GM21515 (cell line): ENCODE measurements around the gene LHX4.
"Not testable (repeated sequence)": the region's sequence is repeated elsewhere in the genome, so short reads cannot be mapped to it uniquely, and the experiment has no call there.

Experiments used
- ATAC-seq: cut with Tn5 transposase; IDR thresholded peaks from one replicate; pipeline ENCODE4 v1.9.1; 2021; ENCODE audit not compliant: unreplicated experiment

The LHX4 gene

DNA sequence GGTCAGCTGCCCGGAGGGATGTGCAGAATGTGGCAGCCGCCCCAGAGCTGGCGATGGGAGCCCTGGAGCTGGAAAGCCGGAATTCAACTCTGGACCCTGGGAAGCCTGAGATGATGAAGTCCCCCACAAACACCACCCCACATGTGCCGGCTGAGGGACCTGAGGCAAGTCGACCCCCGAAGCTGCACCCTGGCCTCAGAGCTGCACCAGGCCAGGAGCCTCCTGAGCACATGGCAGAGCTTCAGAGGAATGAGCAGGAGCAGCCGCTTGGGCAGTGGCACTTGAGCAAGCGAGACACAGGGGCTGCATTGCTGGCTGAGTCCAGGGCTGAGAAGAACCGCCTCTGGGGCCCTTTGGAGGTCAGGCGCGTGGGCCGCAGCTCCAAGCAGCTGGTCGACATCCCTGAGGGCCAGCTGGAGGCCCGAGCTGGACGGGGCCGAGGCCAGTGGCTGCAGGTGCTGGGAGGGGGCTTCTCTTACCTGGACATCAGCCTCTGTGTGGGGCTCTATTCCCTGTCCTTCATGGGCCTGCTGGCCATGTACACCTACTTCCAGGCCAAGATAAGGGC lies 33.5 kb upstream of the LHX4 start:
- no peak for ATAC-seq

DNA sequence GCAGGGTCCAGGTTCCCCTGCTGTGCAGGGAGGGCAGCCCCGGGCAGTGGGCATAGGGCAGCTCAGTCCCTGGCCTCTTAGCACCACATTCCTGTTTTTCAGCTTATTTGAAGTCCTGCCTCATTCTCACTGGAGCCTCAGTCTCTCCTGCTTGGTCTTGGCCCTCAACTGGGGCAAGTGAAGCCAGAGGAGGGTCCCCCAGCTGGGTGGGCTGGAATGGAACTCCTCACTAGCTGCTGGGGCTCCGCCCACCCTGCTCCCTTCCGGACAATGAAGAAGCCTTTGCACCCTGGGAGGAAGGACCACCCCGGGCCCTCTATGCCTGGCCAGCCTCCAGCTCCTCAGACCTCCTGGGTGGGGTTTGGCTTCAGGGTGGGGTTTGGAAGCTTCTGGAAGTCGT lies 32.8 kb upstream of the LHX4 start:
- ATAC-seq, result no peak

DNA sequence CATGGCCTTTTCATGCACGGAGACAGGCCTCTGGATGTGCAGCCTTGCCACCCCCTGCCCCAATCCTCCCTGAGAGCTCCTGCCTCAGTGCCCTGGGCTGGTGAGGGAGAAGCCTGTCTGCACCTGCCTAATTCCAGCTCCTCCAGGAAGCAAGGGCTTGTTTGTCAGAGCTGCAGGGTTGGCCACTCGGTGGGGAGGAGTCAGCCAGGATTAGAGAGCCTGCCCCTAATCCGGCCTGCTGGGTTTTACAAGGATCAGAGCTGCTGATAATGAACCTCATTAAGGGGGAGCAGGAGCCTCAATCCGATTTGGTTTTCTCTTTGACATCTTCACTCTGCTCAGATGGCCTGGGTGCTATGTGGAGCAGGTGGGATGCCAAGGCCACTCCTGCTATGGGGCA lies 31.9 kb upstream of the LHX4 start:
- ATAC-seq, result no peak

DNA sequence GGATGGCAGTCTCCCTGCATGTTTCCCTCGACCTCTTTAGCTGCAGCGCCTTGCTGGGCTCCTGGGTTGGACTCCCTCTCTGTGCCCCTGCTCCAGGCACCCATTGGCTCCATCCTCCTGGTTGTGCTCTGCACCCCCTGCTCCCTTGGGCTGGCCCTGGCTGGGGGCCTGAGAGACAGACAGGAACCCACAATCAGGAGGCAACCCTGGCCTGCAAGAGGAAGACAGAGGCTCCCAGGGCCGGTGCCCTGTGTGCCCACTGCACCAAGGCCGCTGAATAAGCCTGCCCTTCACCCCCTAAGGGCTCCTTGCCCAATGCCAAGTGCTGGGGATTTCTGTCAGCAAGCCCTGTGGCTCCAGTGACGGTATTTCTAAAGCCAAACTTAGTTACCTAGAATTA lies 31.5 kb upstream of the LHX4 start:
- no peak for ATAC-seq

DNA sequence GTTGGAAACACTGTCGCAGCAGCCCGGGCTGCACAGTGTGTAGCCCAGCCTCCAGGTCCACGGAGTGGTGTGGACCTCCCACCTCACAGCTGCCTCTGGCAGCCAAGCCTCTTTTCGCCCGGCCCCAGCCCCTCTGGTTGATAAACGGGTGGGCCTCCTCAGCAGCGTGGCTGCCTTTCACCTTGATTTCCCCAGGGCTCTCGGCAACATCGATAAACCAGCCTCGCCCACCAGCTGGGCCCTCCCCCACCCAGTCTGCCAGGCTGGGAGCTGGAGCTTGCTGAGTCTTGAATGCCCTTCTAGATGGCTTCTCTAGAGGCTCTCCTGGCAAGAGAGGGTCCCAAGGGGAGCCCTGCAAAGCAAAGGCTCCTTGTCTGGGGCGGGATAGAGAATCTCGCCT lies 31.0 kb upstream of the LHX4 start:
- ATAC-seq, result no peak

DNA sequence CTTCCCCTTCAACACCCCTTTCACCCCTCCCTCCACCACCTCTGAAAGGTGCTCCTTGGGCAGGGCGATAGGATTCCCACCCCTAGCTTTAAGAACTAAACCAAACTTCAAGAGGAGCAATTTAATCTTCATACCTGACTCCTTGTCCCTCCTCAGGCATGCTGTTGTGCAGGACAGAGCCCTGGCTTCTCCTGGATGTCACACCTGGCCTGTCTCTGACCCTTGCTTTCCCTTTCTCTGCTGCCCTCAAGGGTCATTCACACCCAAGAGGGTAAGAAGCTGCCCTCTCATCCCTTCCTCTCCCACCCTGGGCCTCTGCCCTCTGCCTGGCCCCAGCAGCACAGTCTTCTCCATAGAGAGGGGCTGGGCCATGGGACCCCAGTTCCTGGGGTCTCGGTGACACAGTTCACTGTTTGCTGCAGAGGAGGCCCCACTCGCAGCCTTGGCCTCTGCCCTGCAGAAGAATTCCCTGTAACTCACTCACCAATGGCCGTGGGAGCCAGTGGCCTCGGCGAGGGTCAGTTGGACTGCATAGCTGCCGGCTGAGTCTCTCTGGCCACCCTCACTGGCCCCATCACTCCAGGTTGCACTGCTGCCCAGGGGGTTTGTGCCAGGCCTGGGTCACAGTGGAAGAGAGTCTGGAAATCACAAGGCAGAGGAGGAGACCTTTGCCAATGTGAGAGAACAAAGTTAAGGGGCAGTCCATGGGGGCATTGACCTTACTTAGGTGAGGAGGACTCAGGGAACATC lies 28.4 kb upstream of the LHX4 start:
- no peak for ATAC-seq

DNA sequence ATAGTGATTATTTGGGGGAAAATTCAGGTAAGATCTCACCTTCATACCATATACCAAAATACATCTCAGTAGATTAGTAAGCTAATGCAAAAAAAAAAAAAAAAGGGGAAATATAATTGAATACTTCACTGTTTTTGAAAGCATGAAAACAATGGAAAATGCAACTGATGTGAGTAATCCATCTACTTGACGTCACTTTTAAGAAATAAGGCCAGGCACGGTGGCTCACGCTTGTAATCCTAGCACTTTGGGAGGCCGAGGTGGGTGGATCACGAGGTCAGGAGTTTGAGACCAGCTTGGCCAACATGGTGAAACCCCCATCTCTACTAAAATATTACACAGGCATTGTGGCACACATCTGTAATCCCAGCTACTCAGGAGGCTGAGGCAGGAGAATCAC lies 27.5 kb upstream of the LHX4 start:
- not testable (repeated sequence) for ATAC-seq

DNA sequence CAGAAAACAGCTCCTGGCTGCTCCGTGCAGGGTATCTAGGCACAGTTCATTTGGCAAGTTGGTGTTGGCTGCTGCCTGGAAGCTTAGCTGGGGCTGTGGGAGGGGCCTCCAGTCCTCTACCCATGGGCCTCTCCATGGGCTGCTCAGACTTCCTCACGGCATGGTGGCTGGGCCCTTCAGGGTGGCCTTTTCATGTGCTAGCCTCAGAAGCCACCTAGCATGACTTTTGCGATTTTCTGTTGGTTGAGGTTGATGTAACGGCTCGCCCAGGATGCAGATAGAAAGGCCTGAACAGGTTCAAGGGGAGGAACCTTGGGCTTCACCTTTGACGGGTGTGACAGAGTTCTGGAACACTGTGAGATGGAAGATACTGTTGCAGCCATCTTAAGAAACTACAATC lies 25.8 kb upstream of the LHX4 start:
- no peak for ATAC-seq

DNA sequence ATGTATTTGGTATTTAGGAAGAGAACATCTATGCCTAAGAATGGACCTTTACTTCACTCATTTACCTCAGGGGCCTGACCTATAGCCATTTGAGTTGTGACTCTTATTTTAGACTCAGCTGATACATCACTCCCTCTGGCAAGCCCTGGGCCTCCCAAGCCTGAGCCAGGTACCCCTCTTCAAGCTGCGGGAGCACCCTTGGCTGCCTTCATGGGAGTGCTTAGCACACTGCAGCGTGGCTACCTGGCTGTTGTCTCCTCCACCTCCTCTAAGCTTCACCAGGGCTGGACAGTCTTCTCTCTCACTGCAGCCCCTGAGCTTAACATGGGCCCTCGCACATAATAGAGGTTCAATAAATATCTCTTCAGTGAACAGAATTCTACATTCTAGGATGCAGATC lies 23.5 kb upstream of the LHX4 start:
- no peak for ATAC-seq

DNA sequence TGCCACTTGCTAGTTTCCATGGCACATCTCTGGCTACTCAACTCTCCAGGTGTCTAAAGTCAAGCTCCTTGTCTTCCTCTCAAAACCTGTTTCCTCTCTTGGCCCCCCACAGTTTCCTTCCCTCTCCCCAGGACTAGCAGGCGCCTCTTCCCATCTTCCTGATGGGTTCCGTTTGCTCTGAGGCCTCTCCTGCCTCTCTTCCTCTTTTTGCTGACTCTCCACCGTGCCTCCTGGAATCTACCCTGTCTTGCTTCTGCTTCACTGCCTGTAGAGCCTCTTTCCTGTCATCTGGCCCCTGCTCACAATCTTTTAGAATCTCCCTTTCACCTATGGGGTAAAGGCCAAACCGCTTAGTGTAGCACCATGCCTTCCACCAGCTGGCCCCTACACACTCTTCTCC lies 21.8 kb upstream of the LHX4 start:
- ATAC-seq, result no peak

DNA sequence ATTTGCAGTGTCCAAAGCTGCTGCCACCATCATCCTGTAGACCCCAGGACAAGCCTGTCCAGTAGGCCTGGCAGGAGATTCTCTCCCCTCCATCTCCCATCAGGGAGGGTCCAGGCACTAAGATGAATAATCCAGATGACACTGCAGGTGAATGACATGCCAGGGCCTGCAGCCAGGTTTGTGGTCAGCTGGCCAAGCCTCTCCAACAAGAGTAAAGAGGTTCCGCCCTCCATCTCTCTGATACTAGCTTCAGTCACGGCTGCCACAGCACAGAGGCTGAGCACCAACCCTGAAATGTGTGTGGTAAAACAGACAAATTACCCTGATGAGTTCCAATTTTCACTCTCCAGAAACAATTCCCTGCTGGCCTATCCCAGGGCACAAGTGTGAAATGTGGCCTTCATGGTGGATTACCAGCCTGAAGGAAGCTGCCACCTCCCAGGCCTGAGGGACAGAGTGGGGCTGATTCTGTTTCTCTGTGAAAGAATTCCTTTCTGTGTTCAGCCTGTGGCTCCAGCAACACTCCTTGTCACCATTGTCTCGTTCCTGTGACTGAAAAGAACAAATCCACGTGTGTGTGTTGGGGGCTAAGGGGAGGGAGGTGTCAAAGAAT lies 19.9 kb upstream of the LHX4 start:
- ATAC-seq, result no peak

DNA sequence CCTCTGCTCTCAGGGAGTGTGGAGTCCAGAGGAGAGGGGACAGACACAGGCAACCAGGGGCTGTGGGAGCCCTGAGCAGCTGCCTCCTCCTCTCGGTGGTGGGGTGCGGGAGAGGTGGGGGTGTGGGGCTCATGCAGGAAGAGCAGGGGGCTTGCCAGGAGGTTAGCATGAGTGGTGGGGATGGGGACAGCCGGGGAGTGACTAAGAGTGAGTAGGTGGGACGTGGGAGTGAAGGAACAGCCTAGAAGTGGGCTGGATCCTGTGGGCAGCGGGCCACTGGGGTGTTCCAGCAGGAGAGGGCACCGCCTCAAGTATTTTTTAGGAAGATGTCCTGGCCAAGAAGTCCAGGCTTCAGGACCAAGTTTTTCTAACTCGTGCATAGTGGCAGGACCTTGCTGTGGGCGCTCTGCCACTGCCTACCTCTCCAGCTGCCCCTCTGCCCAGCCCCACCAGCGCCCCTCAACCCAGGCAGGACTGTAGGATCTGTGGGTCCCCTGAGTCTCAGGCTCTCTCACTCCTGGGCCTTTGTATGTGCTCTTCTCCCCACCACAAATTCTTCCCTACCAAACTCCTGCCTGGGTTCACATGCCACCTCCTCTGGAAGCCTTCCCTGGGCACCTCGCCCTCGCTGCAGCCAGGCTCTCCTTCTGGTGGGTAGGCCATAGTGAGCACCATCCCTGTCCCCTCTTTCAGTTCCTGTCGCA lies 18.8 kb upstream of the LHX4 start:
- ATAC-seq, result no peak

DNA sequence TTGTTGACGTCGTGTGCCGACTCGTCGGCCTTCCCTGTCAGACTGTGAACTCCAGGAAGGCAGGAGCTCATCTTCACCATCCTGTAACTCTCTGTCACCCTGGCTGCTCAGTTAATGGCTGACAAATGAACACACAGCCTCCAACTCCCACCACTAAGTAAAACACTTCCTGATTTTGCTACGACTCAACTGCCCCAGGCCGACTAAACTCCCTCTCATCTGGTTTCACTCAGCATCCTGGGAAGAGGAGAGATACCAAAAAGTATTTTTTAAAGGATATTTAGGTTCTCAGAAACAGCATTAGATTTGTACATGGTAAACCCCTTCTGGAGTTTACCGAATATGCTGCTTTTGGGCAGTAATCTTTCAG lies 18.2 kb upstream of the LHX4 start:
- ATAC-seq, result no peak

DNA sequence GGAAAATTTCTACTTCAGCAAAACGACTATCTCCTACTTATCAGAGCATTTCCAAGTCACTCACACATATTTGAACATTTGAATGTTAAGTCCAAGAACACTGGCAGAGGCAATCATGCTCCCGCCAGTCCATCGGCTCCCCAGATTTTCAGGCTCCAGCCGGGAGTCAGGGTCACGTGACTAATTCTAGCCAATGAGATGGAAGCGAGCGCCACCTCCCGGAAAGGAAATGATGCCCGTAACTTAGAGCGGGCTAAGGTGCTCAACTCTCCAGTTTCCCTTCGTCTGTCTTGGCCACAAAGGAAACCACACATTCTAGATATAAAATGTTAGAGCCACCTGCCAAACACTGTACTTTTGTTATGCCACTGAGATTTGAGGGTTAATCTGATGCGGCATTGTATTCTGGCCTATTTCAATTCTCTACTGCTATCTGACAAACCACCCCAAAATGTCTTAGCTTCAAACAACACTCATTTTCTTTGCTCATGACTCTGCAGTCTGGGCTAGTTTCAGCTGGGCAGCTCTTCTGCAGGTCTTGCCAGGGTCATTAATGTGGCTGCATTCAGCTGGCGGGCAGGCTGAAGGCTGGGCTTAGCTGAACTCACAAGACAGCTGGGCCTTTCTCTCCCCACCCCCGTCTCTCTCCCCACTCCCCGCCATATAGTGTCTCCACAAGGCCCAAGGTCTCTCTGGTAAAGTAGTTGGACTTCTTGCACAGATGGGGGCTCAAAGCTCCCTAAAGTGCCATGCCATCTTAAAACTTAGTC lies 16.5 kb upstream of the LHX4 start:
- no peak for ATAC-seq

DNA sequence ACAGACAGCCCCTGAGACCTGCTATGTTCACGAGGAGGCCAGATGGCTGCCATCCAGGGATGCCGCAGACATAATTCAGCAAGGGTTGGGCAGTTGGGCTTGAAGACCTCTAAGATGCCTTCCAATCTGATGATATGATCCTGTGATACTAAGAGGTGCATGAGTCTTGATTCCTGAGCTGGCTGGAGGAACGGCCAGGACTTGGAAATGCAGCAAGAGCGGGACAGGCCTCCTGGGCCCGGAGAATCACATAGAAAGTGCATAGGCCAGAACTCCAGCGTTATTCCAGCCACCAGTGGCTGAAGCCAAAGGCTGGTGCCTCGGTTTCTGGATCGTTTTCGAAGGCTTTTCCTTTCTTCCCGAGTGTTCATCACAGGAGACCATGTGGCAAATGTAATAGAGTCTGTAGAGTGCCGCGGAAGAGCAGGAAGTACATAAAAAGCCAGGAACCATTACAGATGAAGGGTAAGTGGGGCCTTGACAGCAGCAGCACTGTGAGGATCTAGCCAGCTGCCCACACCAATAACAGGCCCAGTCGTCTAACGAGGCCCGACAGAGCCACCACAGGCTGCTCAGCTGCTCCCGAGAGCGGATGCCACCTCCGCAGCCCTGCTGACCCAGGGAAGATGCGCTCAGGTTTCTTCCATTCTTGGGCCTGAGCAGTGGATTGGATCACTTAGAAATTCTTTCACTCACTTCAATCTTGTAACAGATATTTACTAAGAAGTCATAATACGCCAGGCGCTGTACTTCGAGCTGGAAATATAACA lies 14.0 kb upstream of the LHX4 start:
- ATAC-seq, result no peak

DNA sequence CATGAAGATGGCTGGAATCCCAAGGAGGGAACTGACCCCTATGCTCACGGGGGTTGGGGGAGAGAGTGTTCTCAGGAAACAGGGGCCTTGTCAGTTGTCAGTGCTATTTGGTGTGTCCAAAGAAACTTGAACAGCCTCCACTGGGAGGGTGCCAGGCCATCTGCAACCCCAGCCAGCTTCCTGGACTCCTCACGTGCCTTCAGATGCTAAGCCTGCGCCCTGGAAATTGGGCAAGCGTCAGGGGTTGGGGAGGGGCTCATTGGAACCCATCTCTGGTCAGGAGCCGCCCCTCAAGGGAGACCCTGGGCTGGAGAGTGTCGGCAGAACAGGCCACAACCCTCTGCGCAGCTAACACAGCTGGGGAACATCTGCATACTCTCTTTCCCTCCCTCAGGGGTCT lies 13.1 kb upstream of the LHX4 start:
- no peak for ATAC-seq

DNA sequence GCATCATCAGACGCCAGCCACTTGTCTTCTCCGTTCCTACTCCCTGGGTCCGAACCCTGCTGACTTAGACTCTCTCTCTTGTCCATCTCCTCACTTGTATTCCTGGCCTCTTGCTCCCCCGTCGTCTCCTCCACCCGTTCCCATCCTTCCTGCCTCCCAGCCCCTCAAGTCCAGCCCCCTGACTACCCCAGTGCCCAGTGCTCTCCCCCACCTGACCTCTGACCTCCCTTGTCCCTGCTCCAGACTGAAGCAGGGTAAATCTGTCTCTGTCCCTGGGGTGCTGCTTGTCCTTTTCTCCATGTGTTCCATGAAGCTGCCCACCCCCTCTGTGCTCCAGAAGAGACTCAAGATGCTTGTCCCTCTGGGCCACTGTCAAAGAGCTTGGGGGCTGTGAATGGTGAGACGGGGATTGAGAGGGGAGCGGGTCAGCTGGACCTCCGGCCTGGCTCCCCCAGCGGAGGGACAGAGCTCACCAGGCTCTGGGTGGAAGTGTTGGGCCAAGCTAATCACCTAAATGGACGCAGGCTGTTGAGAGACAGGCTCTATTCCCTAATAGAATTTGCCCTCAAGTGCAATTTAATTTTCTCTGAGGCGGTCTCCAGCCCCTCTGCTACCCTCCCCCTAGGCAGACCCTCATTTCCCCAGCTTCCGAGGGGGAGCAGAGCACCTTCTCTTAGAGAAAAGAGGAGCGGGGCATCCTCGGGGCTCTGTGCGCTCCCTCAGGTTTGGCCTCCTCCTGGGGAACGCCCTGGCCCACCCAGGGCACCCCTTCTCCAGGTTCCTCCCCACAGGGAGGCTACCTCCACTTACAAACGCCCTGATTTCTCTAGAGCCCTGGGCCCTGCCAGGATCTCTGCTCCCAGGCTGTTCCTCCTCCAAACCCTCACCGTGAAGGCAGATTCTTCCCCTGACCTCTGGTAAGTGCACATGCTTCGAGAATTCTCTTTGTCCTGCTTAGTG lies 11.0 kb upstream of the LHX4 start:
- no peak for ATAC-seq

DNA sequence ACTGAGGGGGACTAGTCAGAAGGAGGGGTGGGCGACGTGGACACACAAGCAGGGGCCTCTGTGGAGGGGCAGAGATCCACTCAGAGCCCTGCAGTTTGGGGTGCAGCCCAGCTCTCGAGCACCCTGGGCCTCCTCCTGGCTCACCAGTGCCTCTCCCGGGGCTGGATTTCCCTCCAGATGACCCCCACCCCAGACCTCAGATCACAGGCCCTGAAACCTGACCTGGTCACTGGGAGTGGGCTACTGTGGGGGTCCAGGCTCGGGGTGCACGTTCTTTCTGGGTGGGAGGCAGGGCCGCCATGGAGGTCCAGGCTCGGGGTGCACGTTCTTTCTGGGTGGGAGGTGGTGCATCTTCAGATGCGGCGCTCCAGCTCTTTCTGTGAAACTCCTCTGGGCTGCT lies 10.3 kb upstream of the LHX4 start:
- no peak for ATAC-seq

DNA sequence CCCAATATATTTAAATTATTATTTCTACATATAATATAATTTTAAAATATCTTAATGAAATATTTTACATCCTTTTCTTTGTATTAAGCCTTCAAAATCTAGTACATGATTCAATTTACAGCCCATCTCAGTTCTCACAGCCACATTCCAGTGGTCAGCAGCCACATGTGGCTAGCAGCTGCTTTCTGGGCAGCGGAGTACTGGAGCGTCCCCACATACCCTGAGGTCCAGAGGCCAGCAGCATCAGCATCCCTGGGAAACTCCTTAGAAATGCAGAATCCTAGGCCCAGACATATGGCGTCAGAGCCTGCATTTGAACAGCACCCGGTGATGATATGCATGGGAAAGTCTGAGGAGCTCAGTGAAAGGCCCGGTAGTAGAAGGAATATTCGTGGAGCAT lies 8.6 kb upstream of the LHX4 start:
- ATAC-seq, result no peak

DNA sequence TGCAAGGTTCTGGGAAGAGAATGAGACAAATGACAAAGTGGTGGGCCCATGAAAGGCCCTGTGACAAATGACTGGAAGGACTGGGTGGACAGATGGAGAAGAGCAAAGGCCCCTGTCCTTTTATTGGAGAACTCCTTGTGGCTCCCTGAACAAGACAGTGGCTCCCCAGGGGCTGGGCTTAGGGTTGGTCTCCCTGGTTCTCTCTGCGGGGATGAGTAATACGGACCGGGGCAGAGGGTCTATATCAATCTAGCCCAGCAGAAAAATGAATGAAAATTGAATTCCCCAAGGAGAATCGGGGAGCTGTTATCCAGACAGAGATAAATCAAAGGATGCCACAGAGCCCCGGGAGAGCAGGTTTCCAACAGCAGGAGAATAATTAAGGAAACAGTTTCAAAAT lies 5.2 kb upstream of the LHX4 start:
- no peak for ATAC-seq
